ENCODE results near the gene KCNJ6. TPM values are rescaled to one million over a fixed set of nuclear protein-coding genes. Genes with fewer than 3 reads are reported as not detected.

Gene KCNJ6
- total RNA-seq, 1 donor from 2014 or later: 2.6 TPM

DNA sequence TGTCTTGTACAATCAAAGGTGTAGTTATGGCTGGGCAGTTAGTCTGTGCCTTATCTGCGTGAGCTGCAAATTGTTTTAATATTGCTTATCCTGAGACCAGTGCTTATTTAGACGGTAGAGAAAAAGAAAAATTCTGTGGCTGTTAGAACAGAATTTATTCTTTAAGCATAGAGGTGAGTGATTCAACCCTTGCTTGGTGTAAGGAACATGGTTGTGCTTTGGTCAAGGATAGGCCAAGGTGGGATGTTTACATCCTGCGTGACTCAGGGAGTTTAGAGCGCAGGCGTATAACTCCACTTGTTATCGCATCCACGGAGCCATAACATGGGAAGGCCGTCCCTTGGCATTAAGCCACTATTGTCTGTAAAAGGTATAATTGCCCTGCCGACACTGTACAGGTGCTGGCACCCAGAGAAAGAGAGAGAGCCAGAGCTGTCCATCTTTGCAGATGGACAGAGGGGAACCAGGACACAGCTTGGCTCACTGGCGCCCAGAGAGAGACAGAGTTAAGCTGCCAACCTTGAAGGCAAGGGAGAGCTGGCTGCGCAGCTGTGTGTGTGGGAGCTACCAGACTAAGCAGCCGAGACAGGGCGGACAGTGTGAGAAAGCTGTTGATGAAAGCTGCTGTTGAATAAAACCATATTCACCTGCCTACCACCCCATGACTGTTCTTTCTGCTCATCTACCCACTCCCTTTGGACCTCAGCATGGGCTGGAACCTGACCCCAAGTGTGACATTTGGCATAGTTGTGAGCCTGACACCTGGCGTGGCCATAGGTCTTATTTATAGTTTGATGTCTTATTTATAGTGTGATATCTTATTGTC lies 349.3 kb downstream of the KCNJ6 start:
- Mint-ChIP-seq H3K4me1 (ENCODE audit: low read depth, unreplicated experiment) (peaks cover 26% of the 10 kb centered on the region), H3K4me3 (ENCODE audit: unreplicated experiment) (no peak overlapping the region), H3K27me3 (ENCODE audit: low read depth, unreplicated experiment) (peaks cover 2% of the 10 kb centered on the region), H3K9me3 (ENCODE audit: unreplicated experiment) (peaks cover 11% of the 10 kb centered on the region), H3K36me3 (ENCODE audit: low read depth, unreplicated experiment) (peaks cover under 1% of the 10 kb centered on the region), H3K27ac (ENCODE audit: unreplicated experiment) (peak overlapping the region; percentile 59)
- Histone ChIP-seq H3K4me1 (ENCODE audit: insufficient read depth, low read length) (peaks cover 19% of the 10 kb centered on the region), H3K27me3 (ENCODE audit: insufficient read depth, low read length) (no peaks in the 10 kb centered on the region), H3K4me2 (ENCODE audit: low read length) (no peak overlapping the region), H3K4me3 (ENCODE audit: insufficient read depth, low read depth, low read length) (no peak overlapping the region), H3K36me3 (ENCODE audit: insufficient read depth, low read length) (no peaks in the 10 kb centered on the region), H3K27ac (ENCODE audit: low read depth, low read length) (no peak overlapping the region), H2AFZ (ENCODE audit: low read depth, low read length) (no peak overlapping the region), H3K79me2 (ENCODE audit: insufficient read depth, low read length) (no peaks in the 10 kb centered on the region), H3K9me3 (ENCODE audit: insufficient read depth, low read depth, low read length) (peaks cover 5% of the 10 kb centered on the region), H3K9ac (ENCODE audit: low read length) (no peak overlapping the region), H4K20me1 (ENCODE audit: insufficient read depth, low read length) (no peaks in the 10 kb centered on the region)
- TF ChIP-seq, protein P1, sequence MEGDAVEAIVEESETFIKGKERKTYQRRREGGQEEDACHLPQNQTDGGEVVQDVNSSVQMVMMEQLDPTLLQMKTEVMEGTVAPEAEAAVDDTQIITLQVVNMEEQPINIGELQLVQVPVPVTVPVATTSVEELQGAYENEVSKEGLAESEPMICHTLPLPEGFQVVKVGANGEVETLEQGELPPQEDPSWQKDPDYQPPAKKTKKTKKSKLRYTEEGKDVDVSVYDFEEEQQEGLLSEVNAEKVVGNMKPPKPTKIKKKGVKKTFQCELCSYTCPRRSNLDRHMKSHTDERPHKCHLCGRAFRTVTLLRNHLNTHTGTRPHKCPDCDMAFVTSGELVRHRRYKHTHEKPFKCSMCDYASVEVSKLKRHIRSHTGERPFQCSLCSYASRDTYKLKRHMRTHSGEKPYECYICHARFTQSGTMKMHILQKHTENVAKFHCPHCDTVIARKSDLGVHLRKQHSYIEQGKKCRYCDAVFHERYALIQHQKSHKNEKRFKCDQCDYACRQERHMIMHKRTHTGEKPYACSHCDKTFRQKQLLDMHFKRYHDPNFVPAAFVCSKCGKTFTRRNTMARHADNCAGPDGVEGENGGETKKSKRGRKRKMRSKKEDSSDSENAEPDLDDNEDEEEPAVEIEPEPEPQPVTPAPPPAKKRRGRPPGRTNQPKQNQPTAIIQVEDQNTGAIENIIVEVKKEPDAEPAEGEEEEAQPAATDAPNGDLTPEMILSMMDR (IDR thresholded peaks at IDR 0.05; ENCODE audit: insufficient read depth, low read depth, low read length): no peak
- no peak for TF ChIP-seq EZH2 (IDR thresholded peaks at IDR 0.05; ENCODE audit: insufficient read depth, low read length)
- DNase-seq (ENCODE audit: low read depth) (no peak), FAIRE-seq (no peak)

DNA sequence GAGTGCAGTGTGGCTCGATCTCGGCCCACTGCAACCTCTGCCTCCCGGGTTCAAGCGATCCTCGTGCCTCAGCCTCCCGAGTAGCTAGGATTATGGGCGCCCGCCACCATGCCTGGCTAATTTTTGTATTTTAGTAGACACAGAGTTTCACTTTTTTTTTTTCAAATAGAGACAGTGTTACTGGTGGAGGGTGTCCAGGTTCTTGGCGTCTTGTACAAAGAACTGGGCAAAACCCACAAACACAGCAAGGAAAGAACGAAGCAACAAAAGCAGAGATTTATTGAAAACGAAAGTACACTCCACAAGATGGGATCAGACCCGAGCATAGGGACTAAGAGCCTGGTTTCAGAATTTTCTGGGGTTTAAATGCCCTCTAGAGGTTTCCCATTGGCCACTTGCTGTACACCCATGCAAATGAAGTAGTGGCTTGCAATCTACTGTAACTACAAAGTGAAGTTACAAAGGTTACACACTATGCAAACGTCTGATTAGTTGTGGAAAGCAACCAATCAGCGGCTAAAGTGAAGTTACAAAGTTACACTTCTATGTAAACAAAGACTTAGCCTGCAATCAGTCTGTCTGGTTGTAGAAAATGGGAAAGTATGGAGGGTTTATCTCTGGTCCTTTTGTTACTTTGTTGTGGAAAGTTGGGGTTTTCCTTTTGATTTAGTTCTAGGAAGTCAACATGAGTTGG lies 350.6 kb downstream of the KCNJ6 start:
- TF ChIP-seq EZH2 (IDR thresholded peaks at IDR 0.05; ENCODE audit: insufficient read depth, low read length): no peak
- TF ChIP-seq, protein P1 (IDR thresholded peaks at IDR 0.05; ENCODE audit: insufficient read depth, low read depth, low read length): no peak
- Histone ChIP-seq H3K27ac (ENCODE audit: low read depth, low read length) (no peak overlapping the region), H3K9me3 (ENCODE audit: insufficient read depth, low read depth, low read length) (peaks cover 5% of the 10 kb centered on the region), H4K20me1 (ENCODE audit: insufficient read depth, low read length) (no peaks in the 10 kb centered on the region), H3K27me3 (ENCODE audit: insufficient read depth, low read length) (no peaks in the 10 kb centered on the region), H3K4me2 (ENCODE audit: low read length) (peak overlapping the region; percentile 52), H3K79me2 (ENCODE audit: insufficient read depth, low read length) (no peaks in the 10 kb centered on the region), H3K36me3 (ENCODE audit: insufficient read depth, low read length) (no peaks in the 10 kb centered on the region), H2AFZ (ENCODE audit: low read depth, low read length) (no peak overlapping the region), H3K4me3 (ENCODE audit: insufficient read depth, low read depth, low read length) (no peak overlapping the region), H3K9ac (ENCODE audit: low read length) (no peak overlapping the region), H3K4me1 (ENCODE audit: insufficient read depth, low read length) (peaks cover 19% of the 10 kb centered on the region)
- H3K27ac Mint-ChIP-seq (ENCODE audit: unreplicated experiment): peak overlapping the region; percentile 94
- H3K9me3 Mint-ChIP-seq (ENCODE audit: unreplicated experiment): peaks cover 11% of the 10 kb centered on the region
- H3K27me3 Mint-ChIP-seq (ENCODE audit: low read depth, unreplicated experiment): peaks cover under 1% of the 10 kb centered on the region
- DNase-seq (ENCODE audit: low read depth) (peak; percentile 18), FAIRE-seq (no peak)
- H3K4me1 Mint-ChIP-seq (ENCODE audit: low read depth, unreplicated experiment): peaks cover 26% of the 10 kb centered on the region
- peaks cover 1% of the 10 kb centered on the region for H3K36me3 Mint-ChIP-seq (ENCODE audit: low read depth, unreplicated experiment)
- H3K4me3 Mint-ChIP-seq (ENCODE audit: unreplicated experiment): no peak overlapping the region

All from astrocyte (in vitro differentiated cells and primary cell).